Testis (tissue), 3 donors: Measurements from ENCODE around the gene MYRFL. TPM values are rescaled to one million over a fixed set of nuclear protein-coding genes. Genes with fewer than 3 reads are reported as not detected.

Experiments
- DNase-seq: peaks from one replicate; pipeline ENCODE4 v3.0.0-alpha.2; 2019
- H3K27ac ChIP-seq, 2 donors: fragments of 200-600 bp; sonication (generic); one replicate each; pipeline ENCODE4 v1.5.1; 2019
- H3K27me3 ChIP-seq: fragments of 200-600 bp; sonication (generic); one replicate; pipeline ENCODE4 v1.5.1; 2019
- H3K36me3 ChIP-seq: fragments of 200-600 bp; sonication (generic); one replicate; pipeline ENCODE4 v1.5.1; 2017; ENCODE audit warnings: low read depth; ENCODE audit errors: missing control alignments
- H3K4me1 ChIP-seq: fragments of 200-600 bp; sonication (generic); one replicate; pipeline ENCODE4 v1.5.1; 2019
- H3K4me3 ChIP-seq, 2 donors: fragments of 200-600 bp; sonication (generic); one replicate each; pipeline ENCODE4 v1.5.1; 2017 to 2019
- H3K9me3 ChIP-seq: fragments of 200-600 bp; sonication (generic); one replicate; pipeline ENCODE4 v1.5.1; 2017
- POLR2A ChIP-seq: fragments of 450-650 bp; IDR thresholded peaks from one replicate; pipeline ENCODE4 v1.6.1; 2017; ENCODE audit warnings: antibody characterized with exemption, mild to moderate bottlenecking, moderate library complexity
- WGBS, 2 donors: methylation state at CpG; one replicate each; pipeline ENCODE4 v1.1.5; 2018; 5-methylcytosine and 5-hydroxymethylcytosine counted together
- intact Hi-C: fragments of 100-400 bp; cut with DNase I; formaldehyde crosslinking; loops from one replicate; pipeline ENCODE4 v1.15.1; 2023; ENCODE audit warnings: low total_unique reads
- polyA plus RNA-seq: library from polyadenylated mRNA; stranded (reverse); fragments of 350-450 nt; fragmentation: Illumina TruSeq; extraction: RNeasy Lipid Tissue Mini Kit (QIAGEN cat#74804); gene quantifications from one replicate; pipeline ENCODE4 v1.2.3, GENCODE V29; 2014; ENCODE audit warnings: low read depth, low replicate concordance; ENCODE audit not compliant: insufficient read depth
- total RNA-seq, 2 donors: library from RNA; depleted of rRNA; stranded (reverse); fragments of >200 nt; gene quantifications; one replicate each; pipeline ENCODE4 v1.2.3, GENCODE V29; 2016
- TF ChIP-seq, protein P1 (sequence below), 3 experiments: fragments of 450-650 bp in 2 of 3; fragments of 200-600 bp in 1 of 3; sonication (generic) in 1 of 3; IDR thresholded peaks; one replicate each; pipeline ENCODE4 v1.5.1; 2016 to 2019; ENCODE audit warnings: antibody characterized with exemption in 3 of 3, mild to moderate bottlenecking in 2 of 3, moderate library complexity in 1 of 3

The MYRFL gene
- total and polyA plus RNA-seq, 3 donors from 2014 or later: 0.87 to 8.0 (median 1.0) TPM

DNA sequence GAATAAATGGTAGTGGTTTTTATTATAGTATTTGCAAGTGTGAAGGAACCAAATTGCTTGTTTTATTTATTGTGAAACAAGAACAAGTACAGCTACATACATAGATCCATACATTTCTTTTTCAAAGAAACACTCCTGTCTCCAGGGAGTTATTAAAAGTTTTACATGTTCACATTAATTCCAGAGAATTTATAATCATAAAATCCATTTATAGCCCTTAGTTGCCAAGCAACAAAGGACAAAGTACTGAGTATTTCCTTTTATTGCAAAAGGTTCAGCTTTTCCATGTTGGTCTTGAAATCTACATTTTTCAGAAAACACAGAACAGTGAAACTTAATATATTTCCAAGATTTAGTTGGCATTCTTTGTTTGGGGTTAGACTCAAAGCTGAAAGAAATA lies 9.5 kb downstream of the MYRFL start:
- intact Hi-C loops: no loop called here
- peaks cover 9% of the 10 kb centered on the region for H3K4me1 ChIP-seq
- H3K4me3 ChIP-seq: no peak overlapping the region
- DNase-seq: no peak
- no peaks in the 10 kb centered on the region for H3K36me3 ChIP-seq
- TF ChIP-seq, protein P1, sequence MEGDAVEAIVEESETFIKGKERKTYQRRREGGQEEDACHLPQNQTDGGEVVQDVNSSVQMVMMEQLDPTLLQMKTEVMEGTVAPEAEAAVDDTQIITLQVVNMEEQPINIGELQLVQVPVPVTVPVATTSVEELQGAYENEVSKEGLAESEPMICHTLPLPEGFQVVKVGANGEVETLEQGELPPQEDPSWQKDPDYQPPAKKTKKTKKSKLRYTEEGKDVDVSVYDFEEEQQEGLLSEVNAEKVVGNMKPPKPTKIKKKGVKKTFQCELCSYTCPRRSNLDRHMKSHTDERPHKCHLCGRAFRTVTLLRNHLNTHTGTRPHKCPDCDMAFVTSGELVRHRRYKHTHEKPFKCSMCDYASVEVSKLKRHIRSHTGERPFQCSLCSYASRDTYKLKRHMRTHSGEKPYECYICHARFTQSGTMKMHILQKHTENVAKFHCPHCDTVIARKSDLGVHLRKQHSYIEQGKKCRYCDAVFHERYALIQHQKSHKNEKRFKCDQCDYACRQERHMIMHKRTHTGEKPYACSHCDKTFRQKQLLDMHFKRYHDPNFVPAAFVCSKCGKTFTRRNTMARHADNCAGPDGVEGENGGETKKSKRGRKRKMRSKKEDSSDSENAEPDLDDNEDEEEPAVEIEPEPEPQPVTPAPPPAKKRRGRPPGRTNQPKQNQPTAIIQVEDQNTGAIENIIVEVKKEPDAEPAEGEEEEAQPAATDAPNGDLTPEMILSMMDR (IDR thresholded peaks at IDR 0.05): no peak
- no peak for TF ChIP-seq POLR2A
- H3K9me3 ChIP-seq: no peaks in the 10 kb centered on the region
- H3K27me3 ChIP-seq: no peaks in the 10 kb centered on the region
- H3K27ac ChIP-seq: no peak overlapping the region

GRCh38 chr12:69835081-69835480 lies 10.1 kb downstream of the MYRFL start:
- DNase-seq: no peak
- no peak overlapping the region for H3K27ac ChIP-seq
- WGBS, 2 donors: 43 to 58% methylated on average over 3 of the region's 3 CpGs

GRCh38 chr12:69836015-69836414 lies 11.0 kb downstream of the MYRFL start:
- 85 to 89% methylated on average over 11 to 13 of the region's 13 CpGs for WGBS, 2 donors
- Histone ChIP-seq H3K9me3 (no peaks in the 10 kb centered on the region), H3K36me3 (no peaks in the 10 kb centered on the region), H3K4me1 (peaks cover 9% of the 10 kb centered on the region), H3K27ac (no peak overlapping the region), H3K4me3 (no peak overlapping the region), H3K27me3 (no peaks in the 10 kb centered on the region)
- DNase-seq: no peak
- intact Hi-C loops: no loop called here
- TF ChIP-seq POLR2A: no peak
- TF ChIP-seq, protein P1 (IDR thresholded peaks at IDR 0.05): no peak

More at GRCh38 chr12:69835081-69835480, 10.1 kb downstream of the MYRFL start:
- intact Hi-C loops: no loop called here
- Histone ChIP-seq H3K4me3 (no peak overlapping the region), H3K4me1 (peaks cover 9% of the 10 kb centered on the region), H3K27me3 (no peaks in the 10 kb centered on the region), H3K9me3 (no peaks in the 10 kb centered on the region), H3K36me3 (no peaks in the 10 kb centered on the region)
- no peak for TF ChIP-seq POLR2A
- TF ChIP-seq, protein P1 (IDR thresholded peaks at IDR 0.05): no peak

GRCh38 chr12:69837191-69837590 lies 12.2 kb downstream of the MYRFL start:
- no peak overlapping the region for H3K4me3 ChIP-seq
- WGBS, 2 donors: 73 to 80% methylated on average over 4 of the region's 4 CpGs
- TF ChIP-seq POLR2A: no peak
- TF ChIP-seq, protein P1 (IDR thresholded peaks at IDR 0.05): no peak

GRCh38 chr12:69837657-69838415 lies 12.8 kb downstream of the MYRFL start:
- Histone ChIP-seq H3K36me3 (no peaks in the 10 kb centered on the region), H3K4me3 (no peak overlapping the region), H3K27me3 (no peaks in the 10 kb centered on the region), H3K27ac (no peak overlapping the region), H3K9me3 (no peaks in the 10 kb centered on the region), H3K4me1 (peaks cover 9% of the 10 kb centered on the region)
- no peak for DNase-seq
- intact Hi-C loops: no loop called here
- TF ChIP-seq, protein P1 (IDR thresholded peaks at IDR 0.05): no peak
- TF ChIP-seq POLR2A: no peak
- WGBS, 2 donors: 83 to 89% methylated on average over 4 of the region's 4 CpGs

More at GRCh38 chr12:69837191-69837590, 12.2 kb downstream of the MYRFL start:
- no peak for DNase-seq
- Histone ChIP-seq H3K36me3 (no peaks in the 10 kb centered on the region), H3K9me3 (no peaks in the 10 kb centered on the region), H3K27ac (no peak overlapping the region), H3K4me1 (peaks cover 9% of the 10 kb centered on the region), H3K27me3 (no peaks in the 10 kb centered on the region)
- intact Hi-C loops: no loop called here
